Loucy (cell line): ENCODE data around the gene MTREX.

ENCODE experiments used
- CTCF ChIP-seq: fragments of 200-600 bp; sonication (generic); conservative IDR thresholded peaks from 2 replicates; pipeline ENCODE4 v1.5.1; 2014; ENCODE audit warnings: mild to moderate bottlenecking, antibody characterized with exemption, low read length
- EZH2phosphoT487 ChIP-seq: fragments of 200-600 bp; IDR thresholded peaks from 2 replicates; pipeline ENCODE4 v1.6.1; 2018; ENCODE audit warnings: antibody characterized with exemption, mild to moderate bottlenecking, moderate library complexity, borderline replicate concordance

DNA sequence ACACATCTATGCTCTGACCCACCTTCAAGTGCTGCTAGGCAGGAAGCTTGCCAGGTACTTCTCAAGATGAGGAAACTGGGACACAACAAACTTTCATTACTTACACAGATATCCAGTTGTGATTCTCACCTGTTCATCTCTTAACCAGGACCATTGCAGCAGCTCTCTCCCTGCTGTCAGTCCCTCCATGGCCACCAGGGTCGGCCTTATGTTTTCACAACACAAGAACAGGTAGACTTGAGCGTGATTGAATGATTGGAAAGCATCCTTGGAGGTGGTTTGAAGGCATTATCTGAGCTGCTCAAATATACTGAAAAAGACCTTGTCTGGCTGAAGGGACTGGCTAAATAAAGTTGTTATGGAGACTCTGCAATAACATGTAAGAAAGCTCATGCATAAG, 94.4 kb downstream of the MTREX start:
- TF ChIP-seq CTCF (peak; percentile 43; the same call in 1 of the 2 replicates), EZH2phosphoT487 (no peak)
